ENCODE data around the gene RHCG. TPM values are rescaled to one million over a fixed set of nuclear protein-coding genes. Genes with fewer than 3 reads are reported as not detected.

The RHCG gene
- total RNA-seq, 2 donors from 2014 or later = 0.52 TPM; not detected in 1

GRCh38 chr15:89533861-89534544 lies 37.6 kb upstream of the RHCG start:
- ATAC-seq = no peak
- peaks cover 0 to 4% (median 0%) of the 10 kb centered on the region in 3 donors for H3K9me3 ChIP-seq
- no peak for DNase-seq
- TF ChIP-seq POLR2A (IDR thresholded peaks at IDR 0.05) = no peak
- no peak for TF ChIP-seq CTCF (IDR thresholded peaks at IDR 0.05)
- H3K36me3 ChIP-seq (replicated peaks in 1 of 2; ENCODE audit: insufficient read depth in 1 of 2, low read depth in 2 of 2) = no peaks in the 10 kb centered on the region
- no peaks in the 10 kb centered on the region for H3K27me3 ChIP-seq
- no peak overlapping the region for H3K4me3 ChIP-seq
- intact Hi-C loops (cut with DNase I) = no loop called here
- H3K4me1 ChIP-seq = no peaks in the 10 kb centered on the region
- WGBS, 2 donors = 79 to 85% methylated on average over 4 of the region's 4 CpGs
- no peak overlapping the region for H3K27ac ChIP-seq

- Histone ChIP-seq H3K27ac (no peak overlapping the region), H3K9me3 (no peaks in the 10 kb centered on the region), H3K36me3 (replicated peaks in 1 of 2; ENCODE audit: insufficient read depth in 1 of 2, low read depth in 2 of 2) (no peaks in the 10 kb centered on the region), H3K4me1 (peaks cover 2% of the 10 kb centered on the region), H3K27me3 (no peaks in the 10 kb centered on the region), H3K4me3 (no peak overlapping the region)
- 76 to 83% methylated on average over 6 of the region's 6 CpGs for WGBS, 2 donors
- intact Hi-C loops (cut with DNase I) = no loop called here
- TF ChIP-seq CTCF (IDR thresholded peaks at IDR 0.05) (no peak), POLR2A (IDR thresholded peaks at IDR 0.05) (no peak)
- no peak for DNase-seq
- no peak for ATAC-seq
Measured at GRCh38 chr15:89531796-89532537, 35.6 kb upstream of the RHCG start.

- no peak for DNase-seq
- Histone ChIP-seq H3K4me1 (peaks cover 5% of the 10 kb centered on the region), H3K4me3 (no peak overlapping the region), H3K27ac (no peak overlapping the region), H3K9me3 (no peaks in the 10 kb centered on the region), H3K36me3 (replicated peaks in 1 of 2; ENCODE audit: insufficient read depth in 1 of 2, low read depth in 2 of 2) (no peaks in the 10 kb centered on the region), H3K27me3 (no peaks in the 10 kb centered on the region)
- 72 to 84% methylated on average over 5 of the region's 5 CpGs for WGBS, 2 donors
- intact Hi-C loops (cut with DNase I) = no loop called here
- ATAC-seq = no peak
- no peak for TF ChIP-seq POLR2A (IDR thresholded peaks at IDR 0.05)
- TF ChIP-seq CTCF (IDR thresholded peaks at IDR 0.05) = no peak
Measured at GRCh38 chr15:89530976-89531375, 34.6 kb upstream of the RHCG start.

GRCh38 chr15:89528757-89529352 lies 32.5 kb upstream of the RHCG start:
- TF ChIP-seq POLR2A (IDR thresholded peaks at IDR 0.05) = no peak
- TF ChIP-seq CTCF (IDR thresholded peaks at IDR 0.05) = no peak
- Histone ChIP-seq H3K27ac (no peak overlapping the region), H3K4me1 (peaks cover 5% of the 10 kb centered on the region), H3K36me3 (replicated peaks in 1 of 2; ENCODE audit: insufficient read depth in 1 of 2, low read depth in 2 of 2) (no peaks in the 10 kb centered on the region), H3K4me3 (no peak overlapping the region), H3K9me3 (no peaks in the 10 kb centered on the region), H3K27me3 (no peaks in the 10 kb centered on the region)
- ATAC-seq (no peak), DNase-seq (no peak)
- intact Hi-C loops (cut with DNase I) = no loop called here
- WGBS, 2 donors = 80 to 84% methylated on average over 6 of the region's 6 CpGs

All from body of pancreas (tissue), 4 donors.